H1 (cell line): ENCODE results near the gene DCAF8. TPM values are rescaled to one million over a fixed set of nuclear protein-coding genes. Genes with fewer than 3 reads are reported as not detected.

Experiments used
- ASH2L ChIP-seq: fragments of 200-600, 300-600 bp; sonication (generic); IDR thresholded peaks from one replicate; pipeline ENCODE4 v1.7.1; 2017; ENCODE audit warnings: low read length
- CBX8 ChIP-seq: fragments of 300-800, 300-1000 bp; sonication (generic); IDR thresholded peaks from 2 replicates; pipeline ENCODE4 v1.7.1; 2016; ENCODE audit warnings: low read depth, low read length, borderline replicate concordance
- CHD7 ChIP-seq: fragments of 300-600 bp; sonication (generic); IDR thresholded peaks from 2 replicates; pipeline ENCODE4 v1.7.1; 2012; ENCODE audit warnings: low read length, moderate library complexity, mild to moderate bottlenecking, inconsistent platforms; ENCODE audit not compliant: insufficient replicate concordance
- CTCF ChIP-seq, 3 experiments: IDR thresholded peaks; 1 replicate in 2 of 3; 2 replicates in 1 of 3; pipeline versions ENCODE4 v1.5.1 to v1.6.1; 2011; ENCODE audit warnings: low read length in 3 of 3, mild to moderate bottlenecking in 3 of 3, inconsistent platforms in 2 of 3, low read depth in 1 of 3, moderate library complexity in 1 of 3; ENCODE audit not compliant: insufficient read depth in 1 of 3; ENCODE audit errors: control extremely low read depth in 1 of 3
- HDAC2 ChIP-seq, 2 experiments: fragments of 300-600 bp in 1 of 2; sonication (generic) in 1 of 2; IDR thresholded peaks; 2 replicates each; pipeline ENCODE4 v1.6.1; 2011 to 2012; ENCODE audit warnings: low read depth in 2 of 2, low read length in 2 of 2, mild to moderate bottlenecking in 2 of 2, moderate library complexity in 2 of 2, borderline replicate concordance in 1 of 2, inconsistent platforms in 1 of 2
- JUN ChIP-seq: IDR thresholded peaks from 2 replicates; pipeline ENCODE4 v1.6.1; 2011; ENCODE audit warnings: low read depth, mild to moderate bottlenecking, improper control_type of control experiment, low read length
- KDM5A ChIP-seq: fragments of 200-600 bp; IDR thresholded peaks from 2 replicates; pipeline ENCODE4 v1.7.1; 2012; ENCODE audit warnings: mild to moderate bottlenecking, low read length, inconsistent platforms, mixed read lengths
- PHF8 ChIP-seq: fragments of 200-600 bp; sonication (generic); conservative IDR thresholded peaks from 2 replicates; pipeline ENCODE4 v1.7.1; 2012; ENCODE audit warnings: low read depth, mild to moderate bottlenecking, inconsistent platforms, low read length, moderate library complexity
- SP4 ChIP-seq: IDR thresholded peaks from 2 replicates; pipeline ENCODE4 v1.6.1; 2012; ENCODE audit warnings: low read length, inconsistent platforms
- polyA plus RNA-seq, 7 experiments: library from polyadenylated mRNA; depleted of rRNA in 3 of 7; stranded (reverse) in 5 of 7; unstranded in 2 of 7; fragments of >200 nt in 5 of 7; fragments of 200-250 nt in 2 of 7; gene quantifications; 1 replicate in 5 of 7; 2 replicates in 1 of 7; 4 replicates in 1 of 7; pipeline versions ENCODE4 v1.2.1 to v1.2.3, GENCODE V29; 2011 to 2013; ENCODE audit warnings: missing spikeins in 2 of 7, mixed read lengths in 2 of 7
- total RNA-seq: library from RNA; stranded (reverse); fragmentation: NEBNext Ultra II Directional; extraction: Animal tissue kit (Norgen Biotek cat#: 25700); gene quantifications from 2 replicates; pipeline ENCODE4 v1.2.1, GENCODE V29; 2021

The DCAF8 gene
- total and polyA plus RNA-seq, 2 of the 8 experiments (the other 6 are each of a cell fraction or from before 2014, with no cell fraction given), result 68.2 to 110 TPM

GRCh38 chr1:160309571-160309970 lies 47.2 kb upstream of the DCAF8 start (continued):
- TF ChIP-seq CHD7 (no peak), SP4 (no peak), CBX8 (no peak), ASH2L (no peak), PHF8 (no peak), CTCF (IDR thresholded peaks at IDR 0.05; ENCODE audit: control extremely low read depth in 1 of 3, insufficient read depth in 1 of 3, low read depth in 1 of 3, low read length in 3 of 3) (no peak), JUN (no peak), HDAC2 (IDR thresholded peaks at IDR 0.05; ENCODE audit: borderline replicate concordance in 1 of 2, low read depth in 2 of 2, low read length in 2 of 2) (no peak), KDM5A (no peak)
